H1 (cell line): Measurements from ENCODE around the gene RELN. TPM values are rescaled to one million over a fixed set of nuclear protein-coding genes. Genes with fewer than 3 reads are reported as not detected.

Source experiments
- CTCF ChIA-PET: fragments of 300-600 bp; sonication (Branson Sonifier 250); formaldehyde crosslinking; loops from one replicate; lab custom pipeline; 2021; ENCODE audit not compliant: partially characterized antibody; lab: Charles Lee
- POLR2A ChIA-PET: fragments of 300-600 bp; sonication (Branson Sonifier 250); formaldehyde crosslinking; loops from one replicate; lab custom pipeline; 2021; ENCODE audit warnings: inconsistent platforms; ENCODE audit not compliant: partially characterized antibody; lab: Charles Lee
- DNase-seq, 2 experiments: peaks; one replicate each; pipeline versions ENCODE4 v3.0.0 to v3.0.0-alpha.2; 2010 to 2022; ENCODE audit warnings: low spot score in 2 of 2, low read depth in 1 of 2, mixed read lengths in 1 of 2
- FAIRE-seq: peaks from 2 replicates; lab custom pipeline; 2011; peaks lifted over from hg19 to GRCh38; lab: Jason Lieb, UNC
- H2AFZ ChIP-seq: 2 replicates; pipeline ENCODE4 v1.8.1; 2012; ENCODE audit warnings: low read length, inconsistent platforms
- H2AK5ac ChIP-seq: 2 replicates; pipeline ENCODE4 v1.6.1; 2013; ENCODE audit warnings: low read depth, low read length
- H2BK120ac ChIP-seq: replicated peaks from 2 replicates; pipeline ENCODE3; 2013; ENCODE audit warnings: low read depth, low read length, inconsistent platforms
- H2BK12ac ChIP-seq: 2 replicates; pipeline ENCODE4 v1.6.1; 2013; ENCODE audit warnings: low read depth, low read length
- H2BK15ac ChIP-seq: 2 replicates; pipeline ENCODE4 v1.6.1; 2013; ENCODE audit warnings: low read length
- H2BK20ac ChIP-seq: 2 replicates; pipeline ENCODE4 v1.6.1; 2013; ENCODE audit warnings: low read length
- H2BK5ac ChIP-seq: 2 replicates; pipeline ENCODE4 v1.6.1; 2013; ENCODE audit warnings: low read depth, low read length
- H3K14ac ChIP-seq: 2 replicates; pipeline ENCODE4 v1.6.1; 2013; ENCODE audit warnings: inconsistent platforms; ENCODE audit not compliant: insufficient read length
- H3K18ac ChIP-seq: 2 replicates; pipeline ENCODE4 v1.6.1; 2013; ENCODE audit warnings: low read length; ENCODE audit errors: extremely low read depth
- H3K23ac ChIP-seq: 2 replicates; pipeline ENCODE4 v1.6.1; 2013; ENCODE audit warnings: inconsistent platforms; ENCODE audit not compliant: insufficient read length
- H3K23me2 ChIP-seq: 2 replicates; pipeline ENCODE4 v1.6.1; 2013; ENCODE audit warnings: low read depth, low read length
- H3K27ac ChIP-seq: 2 replicates; pipeline ENCODE4 v1.6.1; 2011; ENCODE audit warnings: low read depth, low read length, inconsistent platforms
- H3K27me3 ChIP-seq, 4 experiments: replicated peaks in 1 of 4; 1 replicate in 1 of 4; 2 replicates in 3 of 4; pipeline versions ENCODE4 v1.6.1 to v1.8.1; 2011 to 2013; ENCODE audit warnings: low read length in 3 of 4, mild to moderate bottlenecking in 3 of 4, inconsistent platforms in 2 of 4, mixed read lengths in 2 of 4, moderate library complexity in 1 of 4; ENCODE audit not compliant: control insufficient read depth in 3 of 4, insufficient read depth in 3 of 4; ENCODE audit errors: extremely low read depth in 1 of 4
- H3K36me3 ChIP-seq, 4 experiments: 2 replicates each; pipeline versions ENCODE4 v1.6.1 to v1.8.1; 2011 to 2013; ENCODE audit warnings: mild to moderate bottlenecking in 4 of 4, low read length in 3 of 4, moderate library complexity in 2 of 4, control low read depth in 1 of 4, inconsistent platforms in 1 of 4; ENCODE audit not compliant: insufficient read depth in 4 of 4, control insufficient read depth in 2 of 4
- H3K4ac ChIP-seq: replicated peaks from 2 replicates; pipeline ENCODE3; 2013; ENCODE audit warnings: low read length, low read depth, mixed read lengths, inconsistent platforms; ENCODE audit not compliant: insufficient read length
- H3K4me1 ChIP-seq, 4 experiments: replicated peaks in 1 of 4; 1 replicate in 1 of 4; 2 replicates in 3 of 4; pipeline versions ENCODE4 v1.6.1 to v1.8.1; 2011 to 2013; ENCODE audit warnings: low read length in 3 of 4, inconsistent platforms in 2 of 4, mixed read lengths in 1 of 4; ENCODE audit not compliant: insufficient read depth in 4 of 4, control insufficient read depth in 3 of 4
- H3K4me2 ChIP-seq, 2 experiments: 2 replicates each; pipeline versions ENCODE4 v1.6.1 to v1.8.1; 2011 to 2013; ENCODE audit warnings: low read depth in 2 of 2, low read length in 2 of 2, control low read depth in 1 of 2, inconsistent platforms in 1 of 2, mild to moderate bottlenecking in 1 of 2; ENCODE audit not compliant: insufficient read depth in 1 of 2
- H3K4me3 ChIP-seq, 4 experiments: fragments of 200-600, 300-600 bp in 1 of 4; sonication (generic), shearing (Covaris generic), sonication (Bioruptor Twin) in 1 of 4; 2 replicates each; pipeline versions ENCODE4 v1.5.1 to v1.8.1; 2011 to 2016; ENCODE audit warnings: low read length in 4 of 4, low read depth in 3 of 4, control low read depth in 2 of 4, inconsistent platforms in 2 of 4, mild to moderate bottlenecking in 2 of 4, mixed read lengths in 1 of 4, moderate library complexity in 1 of 4; ENCODE audit not compliant: insufficient read depth in 2 of 4; ENCODE audit errors: extremely low read depth in 1 of 4
- H3K56ac ChIP-seq: replicated peaks from 2 replicates; pipeline ENCODE3; 2013; ENCODE audit warnings: low read depth, mild to moderate bottlenecking, mixed read lengths, low read length, inconsistent platforms; ENCODE audit not compliant: insufficient read length
- H3K79me1 ChIP-seq: 2 replicates; pipeline ENCODE4 v1.6.1; 2013; ENCODE audit warnings: low read depth, low read length, control low read depth
- H3K79me2 ChIP-seq, 2 experiments: 2 replicates each; pipeline versions ENCODE4 v1.6.1 to v1.8.1; 2012 to 2013; ENCODE audit warnings: low read length in 2 of 2, mild to moderate bottlenecking in 2 of 2, inconsistent platforms in 1 of 2; ENCODE audit not compliant: insufficient read depth in 2 of 2, control insufficient read depth in 1 of 2
- H3K9ac ChIP-seq, 4 experiments: replicated peaks in 1 of 4; 1 replicate in 1 of 4; 2 replicates in 3 of 4; pipeline versions ENCODE4 v1.6.1 to v1.8.1; 2011 to 2013; ENCODE audit warnings: low read depth in 3 of 4, low read length in 3 of 4, control low read depth in 2 of 4, mild to moderate bottlenecking in 2 of 4, moderate library complexity in 2 of 4, inconsistent platforms in 1 of 4; ENCODE audit errors: extremely low read depth in 1 of 4
- H3K9me3 ChIP-seq, 2 experiments: 2 replicates each; pipeline versions ENCODE4 v1.6.1 to v1.8.1; 2012 to 2013; ENCODE audit warnings: mild to moderate bottlenecking in 2 of 2, moderate library complexity in 2 of 2, control low read depth in 1 of 2, inconsistent platforms in 1 of 2, low read depth in 1 of 2, low read length in 1 of 2, mixed read lengths in 1 of 2; ENCODE audit not compliant: insufficient read depth in 2 of 2
- H4K20me1 ChIP-seq, 2 experiments: replicated peaks in 1 of 2; 2 replicates each; pipeline versions ENCODE3 to v1.8.1; 2011 to 2013; ENCODE audit warnings: inconsistent platforms in 2 of 2, low read length in 2 of 2, mild to moderate bottlenecking in 1 of 2; ENCODE audit not compliant: insufficient read depth in 2 of 2, control insufficient read depth in 1 of 2
- H4K5ac ChIP-seq: 2 replicates; pipeline ENCODE4 v1.6.1; 2013; ENCODE audit warnings: low read length, low read depth, mixed read lengths, inconsistent platforms; ENCODE audit not compliant: insufficient read length
- H4K8ac ChIP-seq: 2 replicates; pipeline ENCODE4 v1.8.0; 2013; ENCODE audit warnings: mild to moderate bottlenecking, moderate library complexity, low read length, inconsistent platforms; ENCODE audit not compliant: insufficient read depth; ENCODE audit errors: extremely low read depth
- H4K91ac ChIP-seq: replicated peaks from 2 replicates; pipeline ENCODE3; 2013; ENCODE audit warnings: low read length, mixed read lengths, inconsistent platforms; ENCODE audit not compliant: insufficient read length
- EGR1 ChIP-seq: IDR thresholded peaks from 2 replicates; pipeline ENCODE4 v1.6.1; 2011; ENCODE audit warnings: low read depth, low read length, borderline replicate concordance
- POLR2AphosphoS5 ChIP-seq: IDR thresholded peaks from 2 replicates; pipeline ENCODE4 v1.6.1; 2011; ENCODE audit warnings: low read depth, low read length
- RBBP5 ChIP-seq: IDR thresholded peaks from 2 replicates; pipeline ENCODE4 v1.7.1; 2012; ENCODE audit warnings: low read depth, mild to moderate bottlenecking, inconsistent platforms, low read length, moderate library complexity, borderline replicate concordance
- SP2 ChIP-seq: IDR thresholded peaks from 2 replicates; pipeline ENCODE4 v1.6.1; 2012; ENCODE audit warnings: mild to moderate bottlenecking, low read length, inconsistent platforms
- SP4 ChIP-seq: IDR thresholded peaks from 2 replicates; pipeline ENCODE4 v1.6.1; 2012; ENCODE audit warnings: low read length, inconsistent platforms
- SUZ12 ChIP-seq: fragments of 200-600 bp; sonication (generic); IDR thresholded peaks from 2 replicates; pipeline ENCODE4 v1.6.1; 2012; ENCODE audit warnings: mild to moderate bottlenecking, inconsistent platforms, low read length, moderate library complexity, mixed read lengths
- WGBS, 2 experiments: shearing (Covaris generic) in 1 of 2; methylation state at CpG; one replicate each; pipeline versions ENCODE4 v1.1.6 to v1.1.7; 2013 to 2015; ENCODE audit warnings: low lambda C conversion rate in 2 of 2, mixed read lengths in 2 of 2, inconsistent platforms in 1 of 2, low coverage in 1 of 2, missing lambda C conversion rate in 1 of 2; ENCODE audit not compliant: insufficient replicate concordance in 2 of 2, insufficient coverage in 1 of 2, insufficient read length in 1 of 2; ENCODE audit errors: extremely low coverage in 1 of 2, missing lambda C conversion rate in 1 of 2; 5-methylcytosine and 5-hydroxymethylcytosine counted together
- polyA plus RNA-seq, 7 experiments: library from polyadenylated mRNA; depleted of rRNA in 3 of 7; stranded (reverse) in 5 of 7; unstranded in 2 of 7; fragments of >200 nt in 5 of 7; fragments of 200-250 nt in 2 of 7; gene quantifications; 1 replicate in 5 of 7; 2 replicates in 1 of 7; 4 replicates in 1 of 7; pipeline versions ENCODE4 v1.2.1 to v1.2.3, GENCODE V29; 2011 to 2013; ENCODE audit warnings: missing spikeins in 2 of 7, mixed read lengths in 2 of 7
- total RNA-seq: library from RNA; stranded (reverse); fragmentation: NEBNext Ultra II Directional; extraction: Animal tissue kit (Norgen Biotek cat#: 25700); gene quantifications from 2 replicates; pipeline ENCODE4 v1.2.1, GENCODE V29; 2021

Gene RELN
- total and polyA plus RNA-seq, 2 of the 8 experiments (the other 6 are each of a cell fraction or from before 2014, with no cell fraction given), result 0.03 to 0.07 TPM

GRCh38 chr7:103687951-103688350, 301.5 kb downstream of the RELN start:
- no peak overlapping the region for H3K23ac ChIP-seq
- H2BK120ac ChIP-seq, result no peak overlapping the region
- no peak overlapping the region for H4K5ac ChIP-seq
- H2BK15ac ChIP-seq, result no peak overlapping the region
- DNase-seq, result no peak
- no peaks in the 10 kb centered on the region for H3K9me3 ChIP-seq
- no peak overlapping the region for H2AK5ac ChIP-seq
- H4K91ac ChIP-seq, result no peak overlapping the region
- 100% methylated on average over 1 of the region's 1 CpG; no CpG with 5 or more reads in 1 of the 2 experiments for WGBS, 2 experiments
- no peaks in the 10 kb centered on the region for H3K23me2 ChIP-seq
- H3K79me1 ChIP-seq, result no peaks in the 10 kb centered on the region
- no peak overlapping the region for H4K8ac ChIP-seq
- FAIRE-seq, result no peak
- POLR2A ChIA-PET, result no interaction called here
- TF ChIP-seq SP2, result no peak
- no peak for TF ChIP-seq RBBP5
- no peak for TF ChIP-seq POLR2AphosphoS5
- TF ChIP-seq EGR1, result no peak
- no peak for TF ChIP-seq SP4
- TF ChIP-seq SUZ12, result no peak
- TF ChIP-seq, all 59 proteins: peak for 0
- no peak overlapping the region for H3K14ac ChIP-seq
- H2BK20ac ChIP-seq, result no peak overlapping the region
- H3K79me2 ChIP-seq, result no peaks in the 10 kb centered on the region
- no peak overlapping the region for H2AFZ ChIP-seq
- H3K36me3 ChIP-seq, result no peaks in the 10 kb centered on the region
- no peak overlapping the region for H3K4me3 ChIP-seq
- no peak overlapping the region for H2BK5ac ChIP-seq
- no peaks in the 10 kb centered on the region for H4K20me1 ChIP-seq
- H3K27ac ChIP-seq, result no peak overlapping the region
- no peaks in the 10 kb centered on the region for H3K27me3 ChIP-seq
- H3K18ac ChIP-seq, result no peak overlapping the region
- CTCF ChIA-PET, result no interaction called here
- H3K9ac ChIP-seq, result no peak overlapping the region
- H3K4ac ChIP-seq, result no peak overlapping the region
- H3K56ac ChIP-seq, result no peak overlapping the region
- H3K4me1 ChIP-seq, result no peaks in the 10 kb centered on the region
- H3K4me2 ChIP-seq, result no peak overlapping the region
- H2BK12ac ChIP-seq, result no peak overlapping the region
